HepG2 (cell line): Measurements from ENCODE around the gene C6orf136. TPM values are rescaled to one million over a fixed set of nuclear protein-coding genes. Genes with fewer than 3 reads are reported as not detected.
A peak's percentile ranks its signal among the peaks of the same experiment; 100 is the strongest.

Source experiments
- CENPX ChIP-seq: sonication (generic); formaldehyde crosslinking; IDR thresholded peaks from 2 replicates; pipeline ENCODE4 v1.9.0; 2021; ENCODE audit warnings: mild to moderate bottlenecking, missing genetic modification reagents, moderate library complexity
- DNMT3B ChIP-seq: conservative IDR thresholded peaks from 2 replicates; pipeline ENCODE4 v1.6.1; 2016; ENCODE audit warnings: missing biosample characterization, control low read depth
- ELF1 ChIP-seq: sonication (generic); formaldehyde crosslinking; IDR thresholded peaks from 2 replicates; pipeline ENCODE4 v1.4.0; 2020; ENCODE audit warnings: missing genetic modification reagents
- ERF ChIP-seq: IDR thresholded peaks from 2 replicates; pipeline ENCODE4 v1.6.1; 2018; ENCODE audit warnings: missing biosample characterization, missing genetic modification reagents
- FOXK1 ChIP-seq: sonication (generic); formaldehyde crosslinking; IDR thresholded peaks from 2 replicates; pipeline ENCODE4 v1.4.0; 2020; ENCODE audit warnings: low read depth, missing genetic modification reagents, borderline replicate concordance
- KDM1A ChIP-seq: IDR thresholded peaks from 2 replicates; pipeline ENCODE4 v1.6.1; 2016; ENCODE audit warnings: missing compliant biosample characterization
- KLF11 ChIP-seq: IDR thresholded peaks from 2 replicates; pipeline ENCODE4 v1.6.1; 2016; ENCODE audit warnings: missing compliant biosample characterization
- KLF13 ChIP-seq: sonication (generic); formaldehyde crosslinking; IDR thresholded peaks from 2 replicates; pipeline ENCODE4 v1.4.0; 2020; ENCODE audit warnings: mild to moderate bottlenecking, missing genetic modification reagents
- MZF1 ChIP-seq: sonication (generic); formaldehyde crosslinking; IDR thresholded peaks from 2 replicates; pipeline ENCODE4 v1.8.1; 2023; ENCODE audit warnings: mild to moderate bottlenecking, missing genetic modification reagents, borderline replicate concordance
- POLR2A ChIP-seq, 2 experiments: IDR thresholded peaks; 2 replicates each; pipeline ENCODE4 v1.6.1; 2011; ENCODE audit warnings: low read depth in 2 of 2, low read length in 2 of 2, mild to moderate bottlenecking in 1 of 2, moderate library complexity in 1 of 2; ENCODE audit not compliant: insufficient read depth in 1 of 2
- SMC3 ChIP-seq: IDR thresholded peaks from 2 replicates; pipeline ENCODE4 v1.6.1; 2011; ENCODE audit warnings: low read length, improper control_type of control experiment
- SNRNP70 ChIP-seq: fragments of 200-400 bp; formaldehyde crosslinking; IDR thresholded peaks from 2 replicates; pipeline ENCODE4 v1.6.1; 2017; ENCODE audit warnings: mild to moderate bottlenecking, low read depth, low read length, moderate library complexity
- TRIM24 ChIP-seq: sonication (generic); formaldehyde crosslinking; IDR thresholded peaks from 2 replicates; pipeline ENCODE4 v1.8.0; 2022; ENCODE audit warnings: mild to moderate bottlenecking, missing genetic modification reagents
- ZNF343 ChIP-seq: sonication (generic); formaldehyde crosslinking; IDR thresholded peaks from 2 replicates; pipeline ENCODE4 v1.4.0; 2020; ENCODE audit warnings: mild to moderate bottlenecking, missing genetic modification reagents
- ZNF547 ChIP-seq: sonication (generic); formaldehyde crosslinking; IDR thresholded peaks from 2 replicates; pipeline ENCODE4 v1.5.1; 2020; ENCODE audit warnings: mild to moderate bottlenecking, missing genetic modification reagents
- polyA plus RNA-seq, 8 experiments: library from polyadenylated mRNA; depleted of rRNA in 3 of 8; stranded (reverse) in 7 of 8; unstranded in 1 of 8; fragments of >200 nt; fragmentation: Illumina TruSeq in 4 of 8; extraction: Trizol in 4 of 8; gene quantifications; 2 replicates each; pipeline versions ENCODE4 v1.2.1 to v1.2.3, GENCODE V29; 2011 to 2016; ENCODE audit warnings: low read depth in 4 of 8, missing spikeins in 1 of 8, mixed read lengths in 1 of 8; ENCODE audit not compliant: insufficient read depth in 1 of 8
- total RNA-seq, 5 experiments: library from RNA; depleted of rRNA; stranded (reverse); fragments of >200 nt; fragmentation: Illumina TruSeq; extraction: Trizol; gene quantifications; 2 replicates each; pipeline ENCODE4 v1.2.3, GENCODE V29; 2016; ENCODE audit warnings: low read depth in 1 of 5
- TF ChIP-seq, protein P1 (sequence below): sonication (generic); formaldehyde crosslinking; IDR thresholded peaks from 2 replicates; pipeline ENCODE4 v1.5.0; 2020; ENCODE audit warnings: mild to moderate bottlenecking, missing genetic modification reagents, borderline replicate concordance
- TF ChIP-seq, protein P2 (sequence below): sonication (generic); formaldehyde crosslinking; IDR thresholded peaks from 2 replicates; pipeline ENCODE4 v1.5.1; 2020; ENCODE audit warnings: missing genetic modification reagents, mild to moderate bottlenecking, borderline replicate concordance
- TF ChIP-seq, protein P3 (sequence below), 2 experiments: sonication (generic) in 1 of 2; formaldehyde crosslinking in 1 of 2; IDR thresholded peaks; 2 replicates each; pipeline versions ENCODE4 v1.4.0 to v1.6.1; 2016 to 2020; ENCODE audit warnings: borderline replicate concordance in 1 of 2, low read depth in 1 of 2, mild to moderate bottlenecking in 1 of 2, missing genetic modification reagents in 1 of 2
- TF ChIP-seq, protein P4 (sequence below): sonication (generic); formaldehyde crosslinking; IDR thresholded peaks from 2 replicates; pipeline ENCODE4 v1.5.0; 2020; ENCODE audit warnings: mild to moderate bottlenecking, missing genetic modification reagents

Gene C6orf136
- total and polyA plus RNA-seq, 2 of the 13 experiments (the other 11 are each of a cell fraction or from before 2014, with no cell fraction given) = 12.0 to 26.2 TPM

DNA sequence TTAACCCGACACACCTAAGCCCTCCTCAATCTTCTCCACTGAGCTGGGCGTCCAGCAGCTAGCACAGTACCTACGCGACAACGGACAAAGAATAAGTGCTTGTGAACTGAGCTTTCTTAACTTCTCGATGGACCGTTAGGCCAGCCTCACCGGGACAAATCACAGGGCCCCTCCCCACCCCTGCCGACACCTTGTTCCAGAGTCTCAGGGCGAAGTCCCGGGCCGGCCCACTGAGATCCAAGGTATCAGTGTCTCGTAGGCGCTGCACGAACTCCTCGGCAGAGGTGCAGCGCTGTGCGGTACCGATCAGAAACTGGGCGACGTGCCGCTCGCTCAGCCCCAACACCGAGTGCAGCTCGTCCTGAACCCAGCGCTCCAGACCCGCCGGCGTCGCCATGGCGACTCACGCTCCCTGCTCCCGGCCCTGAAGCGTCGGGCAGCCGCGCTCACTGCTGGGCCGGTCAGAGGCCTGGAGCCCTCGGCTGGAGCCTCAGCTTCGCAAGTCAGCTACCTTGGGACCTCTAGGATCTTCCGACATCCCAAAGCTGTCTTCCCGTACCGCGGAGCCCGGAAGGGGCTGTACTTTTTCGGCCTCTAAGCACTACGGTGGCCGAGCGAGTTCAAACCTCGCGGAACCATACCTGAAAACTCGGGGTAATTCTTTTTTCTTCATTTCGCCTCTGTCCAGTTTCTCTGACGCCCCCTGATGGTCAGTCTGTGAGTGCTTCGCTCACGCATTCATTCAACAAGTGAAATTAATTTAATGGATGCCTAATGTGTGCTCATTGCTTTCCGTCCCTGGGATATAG is 25.7 kb downstream of the C6orf136 start, which contains the start of gene DHX16 (continued):
- TF ChIP-seq, protein P1, sequence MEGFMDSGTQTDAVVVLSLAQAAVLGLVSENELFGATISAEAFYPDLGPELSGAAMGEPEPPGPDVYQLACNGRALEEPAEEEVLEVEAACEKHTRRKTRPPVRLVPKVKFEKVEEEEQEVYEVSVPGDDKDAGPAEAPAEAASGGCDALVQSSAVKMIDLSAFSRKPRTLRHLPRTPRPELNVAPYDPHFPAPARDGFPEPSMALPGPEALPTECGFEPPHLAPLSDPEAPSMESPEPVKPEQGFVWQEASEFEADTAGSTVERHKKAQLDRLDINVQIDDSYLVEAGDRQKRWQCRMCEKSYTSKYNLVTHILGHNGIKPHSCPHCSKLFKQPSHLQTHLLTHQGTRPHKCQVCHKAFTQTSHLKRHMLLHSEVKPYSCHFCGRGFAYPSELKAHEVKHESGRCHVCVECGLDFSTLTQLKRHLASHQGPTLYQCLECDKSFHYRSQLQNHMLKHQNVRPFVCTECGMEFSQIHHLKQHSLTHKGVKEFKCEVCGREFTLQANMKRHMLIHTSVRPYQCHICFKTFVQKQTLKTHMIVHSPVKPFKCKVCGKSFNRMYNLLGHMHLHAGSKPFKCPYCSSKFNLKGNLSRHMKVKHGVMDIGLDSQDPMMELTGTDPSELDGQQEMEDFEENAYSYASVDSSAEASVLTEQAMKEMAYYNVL (CRISPR knock-in tag) = peak; percentile 72; the same call in 1 of the 2 replicates
- TF ChIP-seq SNRNP70 = no peak
- 0 out of 2 replicates have a peak, but pooled peaks have one; percentile 80 for TF ChIP-seq MZF1 (CRISPR knock-in tag)
- 0 out of 2 replicates have a peak, but pooled peaks have one; percentile 42 for TF ChIP-seq KDM1A (CRISPR knock-in tag)
- no peak for TF ChIP-seq KLF13 (CRISPR knock-in tag)
- no peak for TF ChIP-seq ZNF343
- peak; percentile 96 for TF ChIP-seq ERF (CRISPR knock-in tag)
- TF ChIP-seq ZNF547 (CRISPR knock-in tag) = peak; percentile 90
- no peak for TF ChIP-seq TRIM24 (CRISPR knock-in tag)
- TF ChIP-seq, protein P2, sequence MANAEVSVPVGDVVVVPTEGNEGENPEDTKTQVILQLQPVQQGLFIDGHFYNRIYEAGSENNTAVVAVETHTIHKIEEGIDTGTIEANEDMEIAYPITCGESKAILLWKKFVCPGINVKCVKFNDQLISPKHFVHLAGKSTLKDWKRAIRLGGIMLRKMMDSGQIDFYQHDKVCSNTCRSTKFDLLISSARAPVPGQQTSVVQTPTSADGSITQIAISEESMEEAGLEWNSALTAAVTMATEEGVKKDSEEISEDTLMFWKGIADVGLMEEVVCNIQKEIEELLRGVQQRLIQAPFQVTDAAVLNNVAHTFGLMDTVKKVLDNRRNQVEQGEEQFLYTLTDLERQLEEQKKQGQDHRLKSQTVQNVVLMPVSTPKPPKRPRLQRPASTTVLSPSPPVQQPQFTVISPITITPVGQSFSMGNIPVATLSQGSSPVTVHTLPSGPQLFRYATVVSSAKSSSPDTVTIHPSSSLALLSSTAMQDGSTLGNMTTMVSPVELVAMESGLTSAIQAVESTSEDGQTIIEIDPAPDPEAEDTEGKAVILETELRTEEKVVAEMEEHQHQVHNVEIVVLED (CRISPR knock-in tag) = peak; percentile 82
- peak; percentile 51; the same call in 1 of the 2 replicates for TF ChIP-seq FOXK1 (CRISPR knock-in tag)
- TF ChIP-seq SMC3 = peak; percentile 92
- TF ChIP-seq KLF11 (CRISPR knock-in tag) = 0 out of 2 replicates have a peak, but pooled peaks have one; percentile 25
- TF ChIP-seq CENPX (CRISPR knock-in tag) = no peak
- peak; percentile 97 for TF ChIP-seq ELF1 (CRISPR knock-in tag)
- TF ChIP-seq POLR2A (IDR thresholded peaks at IDR 0.05; ENCODE audit: insufficient read depth in 1 of 2, low read depth in 2 of 2, low read length in 2 of 2) = peak; percentile 79 to 81
- TF ChIP-seq, protein P3, sequence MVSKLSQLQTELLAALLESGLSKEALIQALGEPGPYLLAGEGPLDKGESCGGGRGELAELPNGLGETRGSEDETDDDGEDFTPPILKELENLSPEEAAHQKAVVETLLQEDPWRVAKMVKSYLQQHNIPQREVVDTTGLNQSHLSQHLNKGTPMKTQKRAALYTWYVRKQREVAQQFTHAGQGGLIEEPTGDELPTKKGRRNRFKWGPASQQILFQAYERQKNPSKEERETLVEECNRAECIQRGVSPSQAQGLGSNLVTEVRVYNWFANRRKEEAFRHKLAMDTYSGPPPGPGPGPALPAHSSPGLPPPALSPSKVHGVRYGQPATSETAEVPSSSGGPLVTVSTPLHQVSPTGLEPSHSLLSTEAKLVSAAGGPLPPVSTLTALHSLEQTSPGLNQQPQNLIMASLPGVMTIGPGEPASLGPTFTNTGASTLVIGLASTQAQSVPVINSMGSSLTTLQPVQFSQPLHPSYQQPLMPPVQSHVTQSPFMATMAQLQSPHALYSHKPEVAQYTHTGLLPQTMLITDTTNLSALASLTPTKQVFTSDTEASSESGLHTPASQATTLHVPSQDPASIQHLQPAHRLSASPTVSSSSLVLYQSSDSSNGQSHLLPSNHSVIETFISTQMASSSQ (IDR thresholded peaks at IDR 0.05; ENCODE audit: low read depth) = no peak
- TF ChIP-seq, protein P3 (CRISPR knock-in tag; IDR thresholded peaks at IDR 0.05; ENCODE audit: borderline replicate concordance) = no peak; the same call in 1 of the 2 replicates
- TF ChIP-seq, protein P4, sequence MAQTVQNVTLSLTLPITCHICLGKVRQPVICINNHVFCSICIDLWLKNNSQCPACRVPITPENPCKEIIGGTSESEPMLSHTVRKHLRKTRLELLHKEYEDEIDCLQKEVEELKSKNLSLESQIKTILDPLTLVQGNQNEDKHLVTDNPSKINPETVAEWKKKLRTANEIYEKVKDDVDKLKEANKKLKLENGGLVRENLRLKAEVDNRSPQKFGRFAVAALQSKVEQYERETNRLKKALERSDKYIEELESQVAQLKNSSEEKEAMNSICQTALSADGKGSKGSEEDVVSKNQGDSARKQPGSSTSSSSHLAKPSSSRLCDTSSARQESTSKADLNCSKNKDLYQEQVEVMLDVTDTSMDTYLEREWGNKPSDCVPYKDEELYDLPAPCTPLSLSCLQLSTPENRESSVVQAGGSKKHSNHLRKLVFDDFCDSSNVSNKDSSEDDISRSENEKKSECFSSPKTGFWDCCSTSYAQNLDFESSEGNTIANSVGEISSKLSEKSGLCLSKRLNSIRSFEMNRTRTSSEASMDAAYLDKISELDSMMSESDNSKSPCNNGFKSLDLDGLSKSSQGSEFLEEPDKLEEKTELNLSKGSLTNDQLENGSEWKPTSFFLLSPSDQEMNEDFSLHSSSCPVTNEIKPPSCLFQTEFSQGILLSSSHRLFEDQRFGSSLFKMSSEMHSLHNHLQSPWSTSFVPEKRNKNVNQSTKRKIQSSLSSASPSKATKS = peak; percentile 74; the same call in 1 of the 2 replicates
- no peak; the same call in 1 of the 2 replicates for TF ChIP-seq DNMT3B
